ENCODE results near the gene DEFB132.
A peak's percentile ranks its signal among the peaks of the same experiment; 100 is the strongest.

DNA sequence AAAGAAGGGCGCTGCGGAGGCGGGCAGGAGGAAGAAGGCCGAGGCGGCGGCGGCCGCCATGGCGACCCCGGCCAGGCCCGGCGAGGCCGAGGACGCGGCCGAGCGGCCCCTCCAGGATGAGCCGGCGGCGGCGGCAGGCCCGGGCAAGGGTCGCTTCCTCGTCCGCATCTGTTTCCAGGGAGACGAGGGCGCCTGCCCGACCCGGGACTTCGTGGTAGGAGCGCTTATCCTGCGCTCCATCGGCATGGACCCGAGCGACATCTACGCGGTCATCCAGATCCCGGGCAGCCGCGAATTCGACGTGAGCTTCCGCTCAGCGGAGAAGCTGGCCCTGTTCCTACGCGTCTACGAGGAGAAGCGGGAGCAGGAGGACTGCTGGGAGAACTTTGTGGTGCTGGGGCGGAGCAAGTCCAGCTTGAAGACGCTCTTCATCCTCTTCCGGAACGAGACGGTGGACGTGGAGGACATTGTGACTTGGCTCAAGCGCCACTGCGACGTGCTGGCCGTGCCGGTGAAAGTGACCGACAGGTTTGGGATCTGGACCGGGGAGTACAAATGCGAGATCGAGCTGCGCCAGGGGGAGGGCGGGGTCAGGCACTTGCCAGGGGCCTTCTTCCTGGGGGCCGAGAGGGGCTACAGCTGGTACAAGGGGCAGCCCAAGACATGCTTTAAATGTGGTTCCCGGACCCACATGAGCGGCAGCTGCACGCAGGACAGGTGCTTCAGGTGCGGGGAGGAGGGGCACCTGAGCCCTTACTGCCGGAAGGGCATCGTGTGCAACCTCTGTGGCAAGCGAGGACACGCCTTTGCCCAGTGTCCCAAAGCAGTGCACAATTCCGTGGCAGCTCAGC is 40.6 kb downstream of the DEFB132 start:
- TF ChIP-seq, protein P1, sequence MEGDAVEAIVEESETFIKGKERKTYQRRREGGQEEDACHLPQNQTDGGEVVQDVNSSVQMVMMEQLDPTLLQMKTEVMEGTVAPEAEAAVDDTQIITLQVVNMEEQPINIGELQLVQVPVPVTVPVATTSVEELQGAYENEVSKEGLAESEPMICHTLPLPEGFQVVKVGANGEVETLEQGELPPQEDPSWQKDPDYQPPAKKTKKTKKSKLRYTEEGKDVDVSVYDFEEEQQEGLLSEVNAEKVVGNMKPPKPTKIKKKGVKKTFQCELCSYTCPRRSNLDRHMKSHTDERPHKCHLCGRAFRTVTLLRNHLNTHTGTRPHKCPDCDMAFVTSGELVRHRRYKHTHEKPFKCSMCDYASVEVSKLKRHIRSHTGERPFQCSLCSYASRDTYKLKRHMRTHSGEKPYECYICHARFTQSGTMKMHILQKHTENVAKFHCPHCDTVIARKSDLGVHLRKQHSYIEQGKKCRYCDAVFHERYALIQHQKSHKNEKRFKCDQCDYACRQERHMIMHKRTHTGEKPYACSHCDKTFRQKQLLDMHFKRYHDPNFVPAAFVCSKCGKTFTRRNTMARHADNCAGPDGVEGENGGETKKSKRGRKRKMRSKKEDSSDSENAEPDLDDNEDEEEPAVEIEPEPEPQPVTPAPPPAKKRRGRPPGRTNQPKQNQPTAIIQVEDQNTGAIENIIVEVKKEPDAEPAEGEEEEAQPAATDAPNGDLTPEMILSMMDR (IDR thresholded peaks at IDR 0.05): no peak
- peak in 2 of 4 donors; percentile 36 to 50 for TF ChIP-seq POLR2A (IDR thresholded peaks at IDR 0.05)

Measured in esophagus squamous epithelium (tissue), 4 donors.